ENCODE results near the gene ZNF121.

GRCh38 chr19:9528757-9529336 lies 55.5 kb downstream of the ZNF121 start:
- no peak for TF ChIP-seq CTCF (IDR thresholded peaks at IDR 0.05; ENCODE audit: borderline replicate concordance, extremely low read depth, low read length, poor library complexity, severe bottlenecking)
- no peak for TF ChIP-seq EZH2 (IDR thresholded peaks at IDR 0.05; ENCODE audit: borderline replicate concordance, low read depth, low read length, severe bottlenecking)

All from DND-41 (cell line).